OCI-LY3 (cell line): ENCODE measurements around the gene PDCD2L.

Experiments used
- CTCF ChIP-seq: fragments of 200-600, 300-600 bp; sonication (generic); IDR thresholded peaks from 2 replicates; pipeline ENCODE4 v1.5.1; 2014; ENCODE audit warnings: antibody characterized with exemption, low read length, low read depth
- EZH2phosphoT487 ChIP-seq: fragments of 200-600 bp; shearing (Covaris generic); IDR thresholded peaks from 2 replicates; pipeline ENCODE4 v1.6.1; 2018; ENCODE audit warnings: antibody characterized with exemption, mixed run types, low read depth

GRCh38 chr19:34381399-34382251 is 22.6 kb upstream of the PDCD2L start:
- TF ChIP-seq CTCF (no peak), EZH2phosphoT487 (no peak)
